ENCODE data around the gene RGS7.

- TF ChIP-seq POLR2AphosphoS5 (IDR thresholded peaks at IDR 0.05) (no peak), CTCF (IDR thresholded peaks at IDR 0.05) (no peak), POLR2A (IDR thresholded peaks at IDR 0.05; ENCODE audit: low read depth) (no peak), EP300 (IDR thresholded peaks at IDR 0.05) (no peak)
Measured at GRCh38 chr1:240917976-240918375, 439.0 kb downstream of the RGS7 start.

Measured in esophagus muscularis mucosa (tissue), 4 donors.